ENCODE results near the gene BTC.

BTC gene

DNA sequence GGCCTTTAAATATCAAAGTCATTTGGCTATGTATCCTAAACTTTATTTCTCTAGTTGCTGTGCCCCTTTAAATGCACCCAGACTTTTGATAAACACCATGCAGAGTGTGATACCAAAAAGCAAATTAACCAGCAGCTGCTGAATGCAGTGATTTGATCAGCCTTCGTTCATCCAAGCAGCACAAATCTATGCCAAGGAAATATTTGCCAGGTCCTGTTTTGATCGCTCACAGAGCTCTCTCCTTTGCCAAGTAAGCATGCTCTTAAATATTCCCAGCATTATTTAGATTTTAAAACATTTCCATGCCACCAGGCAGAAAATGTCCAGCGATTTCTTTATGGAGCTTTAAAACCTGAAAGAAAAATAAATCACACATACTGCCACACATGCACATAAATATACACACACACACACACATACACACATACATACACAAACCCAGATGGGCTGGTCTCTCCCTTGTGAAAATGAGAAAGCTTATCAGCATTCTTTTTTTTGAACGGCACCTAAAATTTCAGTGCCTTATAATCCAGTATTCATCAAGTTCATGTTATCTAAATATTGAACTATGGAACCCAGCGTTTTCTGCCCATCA, 35.7 kb downstream of the BTC start:
- Histone ChIP-seq H3K4me3 (ENCODE audit: low read depth in 1 of 2, low read length in 1 of 2) (no peak overlapping the region), H3K27ac (no peak overlapping the region), H3K36me3 (no peaks in the 10 kb centered on the region), H3K9me3 (no peaks in the 10 kb centered on the region), H3K4me1 (ENCODE audit: control insufficient read depth in 1 of 2, insufficient read depth in 1 of 2, low read depth in 1 of 2, low read length in 1 of 2) (no peaks in the 10 kb centered on the region), H3K27me3 (no peaks in the 10 kb centered on the region)
- TF ChIP-seq, protein P1, sequence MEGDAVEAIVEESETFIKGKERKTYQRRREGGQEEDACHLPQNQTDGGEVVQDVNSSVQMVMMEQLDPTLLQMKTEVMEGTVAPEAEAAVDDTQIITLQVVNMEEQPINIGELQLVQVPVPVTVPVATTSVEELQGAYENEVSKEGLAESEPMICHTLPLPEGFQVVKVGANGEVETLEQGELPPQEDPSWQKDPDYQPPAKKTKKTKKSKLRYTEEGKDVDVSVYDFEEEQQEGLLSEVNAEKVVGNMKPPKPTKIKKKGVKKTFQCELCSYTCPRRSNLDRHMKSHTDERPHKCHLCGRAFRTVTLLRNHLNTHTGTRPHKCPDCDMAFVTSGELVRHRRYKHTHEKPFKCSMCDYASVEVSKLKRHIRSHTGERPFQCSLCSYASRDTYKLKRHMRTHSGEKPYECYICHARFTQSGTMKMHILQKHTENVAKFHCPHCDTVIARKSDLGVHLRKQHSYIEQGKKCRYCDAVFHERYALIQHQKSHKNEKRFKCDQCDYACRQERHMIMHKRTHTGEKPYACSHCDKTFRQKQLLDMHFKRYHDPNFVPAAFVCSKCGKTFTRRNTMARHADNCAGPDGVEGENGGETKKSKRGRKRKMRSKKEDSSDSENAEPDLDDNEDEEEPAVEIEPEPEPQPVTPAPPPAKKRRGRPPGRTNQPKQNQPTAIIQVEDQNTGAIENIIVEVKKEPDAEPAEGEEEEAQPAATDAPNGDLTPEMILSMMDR (IDR thresholded peaks at IDR 0.05): no peak

DNA sequence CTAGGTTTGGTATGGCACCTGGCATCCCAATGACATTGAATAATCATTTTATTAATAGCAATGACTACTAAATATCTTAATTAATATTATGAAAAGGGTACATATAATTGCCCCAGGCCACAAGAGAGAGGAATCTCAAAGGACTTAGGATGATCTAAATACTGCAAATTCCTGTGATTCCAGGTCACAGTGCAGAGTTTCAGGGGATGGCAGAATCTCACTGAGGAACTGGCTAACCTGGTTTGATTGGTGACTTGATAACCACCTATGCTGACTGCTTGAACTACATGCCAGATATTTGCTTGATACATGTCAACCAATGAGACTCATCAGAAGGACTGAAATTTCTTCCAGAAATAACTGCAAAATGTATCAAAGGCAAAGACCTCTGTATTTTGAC, 37.2 kb downstream of the BTC start:
- Histone ChIP-seq H3K27ac (no peak overlapping the region), H3K36me3 (no peaks in the 10 kb centered on the region), H3K9me3 (no peaks in the 10 kb centered on the region), H3K4me1 (ENCODE audit: control insufficient read depth in 1 of 2, insufficient read depth in 1 of 2, low read depth in 1 of 2, low read length in 1 of 2) (no peaks in the 10 kb centered on the region), H3K4me3 (ENCODE audit: low read depth in 1 of 2, low read length in 1 of 2) (no peak overlapping the region), H3K27me3 (no peaks in the 10 kb centered on the region)
- TF ChIP-seq, protein P1 (IDR thresholded peaks at IDR 0.05): no peak

DNA sequence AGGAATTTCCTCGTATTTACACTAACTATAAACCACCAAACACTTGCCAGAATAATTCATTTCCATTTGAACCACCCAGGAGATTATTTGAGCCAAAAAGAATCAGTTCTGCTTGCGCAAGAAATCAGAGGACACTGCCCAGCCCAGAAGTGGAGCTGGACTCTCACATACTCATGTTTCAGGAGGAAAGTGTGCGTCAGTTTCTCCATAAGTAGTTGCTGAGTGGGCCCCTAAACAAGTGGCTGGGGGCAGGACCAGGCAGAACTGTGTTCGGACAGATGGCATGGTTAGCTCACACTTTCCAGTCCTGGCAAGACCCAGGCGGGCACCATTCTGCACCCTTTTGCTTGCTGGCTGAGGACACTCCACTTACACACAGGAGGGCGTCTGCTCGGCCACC, 38.8 kb downstream of the BTC start:
- H3K4me3 ChIP-seq (ENCODE audit: low read depth in 1 of 2, low read length in 1 of 2): no peak overlapping the region
- no peaks in the 10 kb centered on the region for H3K27me3 ChIP-seq
- H3K27ac ChIP-seq: no peak overlapping the region
- no peaks in the 10 kb centered on the region for H3K36me3 ChIP-seq
- TF ChIP-seq, protein P1 (IDR thresholded peaks at IDR 0.05): no peak
- H3K9me3 ChIP-seq: no peaks in the 10 kb centered on the region
- no peaks in the 10 kb centered on the region for H3K4me1 ChIP-seq (ENCODE audit: control insufficient read depth in 1 of 2, insufficient read depth in 1 of 2, low read depth in 1 of 2, low read length in 1 of 2)

DNA sequence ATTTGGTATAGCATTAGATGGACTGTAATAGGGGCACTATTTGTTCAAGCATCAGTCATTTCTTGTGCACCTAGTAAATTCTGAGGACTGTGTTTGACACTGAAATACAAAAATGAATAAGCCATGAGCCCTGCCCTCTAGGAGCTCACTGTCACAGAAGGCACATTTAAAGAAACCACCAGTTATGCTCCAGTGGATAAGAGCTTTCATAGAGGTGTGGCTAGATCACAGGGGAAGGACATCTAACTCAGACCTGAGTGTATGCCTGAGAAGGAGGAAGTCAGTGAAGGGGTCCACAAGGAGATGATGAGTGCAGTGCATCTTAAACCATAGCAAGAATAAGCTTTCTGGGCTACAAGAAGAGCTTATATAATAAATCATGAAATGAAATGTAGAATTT, 40.1 kb downstream of the BTC start:
- Histone ChIP-seq H3K4me1 (ENCODE audit: control insufficient read depth in 1 of 2, insufficient read depth in 1 of 2, low read depth in 1 of 2, low read length in 1 of 2) (no peaks in the 10 kb centered on the region), H3K27ac (no peak overlapping the region), H3K27me3 (no peaks in the 10 kb centered on the region), H3K36me3 (no peaks in the 10 kb centered on the region), H3K9me3 (no peaks in the 10 kb centered on the region), H3K4me3 (ENCODE audit: low read depth in 1 of 2, low read length in 1 of 2) (no peak overlapping the region)
- TF ChIP-seq, protein P1 (IDR thresholded peaks at IDR 0.05): no peak

DNA sequence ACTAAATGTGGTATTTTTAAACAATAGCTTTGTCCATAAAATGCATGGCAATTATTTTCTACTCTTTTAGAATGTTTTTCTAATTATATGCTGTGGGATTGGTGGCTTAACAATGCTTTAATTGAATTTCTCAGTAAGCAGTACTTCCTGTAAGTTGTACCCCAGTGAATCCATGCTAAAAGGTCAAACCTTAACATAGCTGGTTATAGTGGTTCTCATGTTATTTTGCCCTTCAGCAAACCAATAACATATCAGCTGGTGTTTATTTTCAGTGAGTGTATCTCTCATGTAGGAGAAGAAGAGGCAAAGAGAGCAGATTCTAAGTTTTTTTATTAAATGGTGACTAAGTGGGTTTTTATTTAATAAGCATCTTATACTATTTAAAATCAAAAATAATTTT, 41.5 kb downstream of the BTC start:
- Histone ChIP-seq H3K9me3 (no peaks in the 10 kb centered on the region), H3K4me1 (ENCODE audit: control insufficient read depth in 1 of 2, insufficient read depth in 1 of 2, low read depth in 1 of 2, low read length in 1 of 2) (no peaks in the 10 kb centered on the region), H3K27ac (no peak overlapping the region), H3K36me3 (no peaks in the 10 kb centered on the region), H3K27me3 (no peaks in the 10 kb centered on the region), H3K4me3 (ENCODE audit: low read depth in 1 of 2, low read length in 1 of 2) (no peak overlapping the region)
- TF ChIP-seq, protein P1 (IDR thresholded peaks at IDR 0.05): no peak

DNA sequence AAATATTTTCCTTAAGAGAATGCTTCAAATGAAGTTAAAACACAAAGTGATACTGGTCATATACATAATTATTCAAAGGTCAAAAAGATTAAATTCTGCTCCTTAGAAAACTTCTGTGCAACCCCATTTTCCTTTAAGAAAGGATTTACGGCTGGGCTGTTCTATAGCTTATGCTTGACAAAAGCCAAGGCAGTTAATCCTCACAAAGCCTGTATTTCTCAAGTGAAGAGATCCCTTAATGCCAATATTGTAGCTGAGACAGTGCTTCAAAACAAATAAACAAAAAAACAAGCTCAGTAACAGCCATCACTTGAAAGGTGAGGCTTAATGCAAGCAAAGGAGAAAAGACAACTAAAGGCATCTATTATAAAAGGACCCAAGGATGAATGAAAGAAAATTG, 42.5 kb downstream of the BTC start:
- no peak overlapping the region for H3K4me3 ChIP-seq (ENCODE audit: low read depth in 1 of 2, low read length in 1 of 2)

More for the DNA sequence above, 42.5 kb downstream of the BTC start:
- TF ChIP-seq, protein P1 (IDR thresholded peaks at IDR 0.05): no peak
- no peaks in the 10 kb centered on the region for H3K4me1 ChIP-seq (ENCODE audit: control insufficient read depth in 1 of 2, insufficient read depth in 1 of 2, low read depth in 1 of 2, low read length in 1 of 2)
- no peaks in the 10 kb centered on the region for H3K27me3 ChIP-seq
- H3K9me3 ChIP-seq: no peaks in the 10 kb centered on the region
- H3K36me3 ChIP-seq: no peaks in the 10 kb centered on the region
- H3K27ac ChIP-seq: no peak overlapping the region
